Stimulated activated CD4-positive, alpha-beta T cell treated with anti-CD3 and anti-CD28 coated beads, Interleukin-1b, Interleukin-23, amount 100 ng/mL, for 48 hours (primary cell): ENCODE results near the gene E2F8.

Source experiments
- DNase-seq: peaks from one replicate; pipeline ENCODE4 v3.0.0-alpha.2; 2020

E2F8 gene

DNA sequence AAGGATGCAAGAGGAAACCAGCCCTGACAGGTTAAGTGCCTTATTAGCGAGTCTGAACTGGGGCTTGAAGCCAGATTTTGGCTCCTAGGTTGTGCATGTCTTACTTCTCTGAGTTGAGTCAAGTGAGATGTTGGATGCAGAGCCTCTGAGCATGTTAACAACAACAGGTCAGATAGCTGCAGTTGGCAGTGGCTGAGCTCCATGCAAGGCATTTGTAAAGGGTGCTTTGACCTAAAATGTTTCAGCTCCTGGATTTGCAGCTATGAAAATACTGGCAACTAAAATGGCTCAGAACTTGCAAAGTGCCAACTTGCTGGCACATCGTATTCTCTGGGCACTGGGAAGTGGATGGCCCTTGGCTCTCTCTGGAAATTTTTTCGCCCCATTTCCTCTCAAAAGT, 22.5 kb downstream of the E2F8 start:
- DNase-seq: no peak

DNA sequence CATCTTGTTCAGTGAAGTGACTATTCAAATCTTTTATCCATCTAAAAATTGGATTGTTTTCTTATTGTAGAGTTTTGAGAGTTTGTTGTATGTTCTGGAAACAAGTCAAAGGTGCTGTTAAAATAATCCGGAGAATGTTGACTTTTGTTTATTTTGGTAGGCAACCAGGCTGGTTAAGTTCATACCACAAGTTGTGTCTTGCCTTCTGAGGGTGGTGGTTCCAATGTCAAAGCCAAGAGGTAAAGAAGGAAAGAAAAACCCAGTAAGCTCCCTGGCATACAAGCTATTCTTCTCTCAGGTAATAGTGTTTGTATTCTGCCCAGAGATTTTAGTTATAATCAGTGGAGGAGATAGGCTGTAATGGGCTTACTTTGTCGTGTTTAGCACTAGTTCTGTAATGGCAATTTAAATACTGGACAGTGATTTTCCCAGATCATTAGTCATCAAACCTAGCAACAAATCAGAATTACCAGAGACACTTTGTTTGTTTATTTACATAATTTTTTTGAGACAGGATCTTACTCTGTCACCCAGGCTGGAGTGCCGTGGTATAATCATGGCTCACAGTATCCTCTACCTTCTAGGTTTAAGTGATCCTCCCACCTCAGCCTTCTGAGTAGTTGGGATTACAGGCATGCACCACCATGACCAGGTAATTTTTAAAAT, 23.9 kb downstream of the E2F8 start:
- no peak for DNase-seq

DNA sequence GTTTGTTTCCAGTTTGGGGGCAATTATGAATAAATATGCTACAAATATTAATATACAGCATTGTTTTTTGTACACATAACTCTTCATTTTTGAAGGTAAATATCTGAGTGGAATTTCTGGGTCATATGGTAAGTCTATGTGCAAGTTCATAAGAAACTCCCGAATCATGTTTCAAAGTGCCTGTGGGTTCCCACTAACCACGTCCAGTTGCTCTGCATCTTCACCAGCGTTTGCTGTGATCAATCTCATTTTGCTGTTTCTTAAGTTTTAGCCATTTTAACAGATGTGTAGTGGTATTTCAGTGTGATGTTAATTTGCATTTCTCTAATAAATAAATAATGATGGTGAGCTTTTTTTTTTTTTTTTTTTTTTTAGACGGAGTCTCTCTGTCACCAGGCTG, 24.7 kb downstream of the E2F8 start:
- DNase-seq: no peak

DNA sequence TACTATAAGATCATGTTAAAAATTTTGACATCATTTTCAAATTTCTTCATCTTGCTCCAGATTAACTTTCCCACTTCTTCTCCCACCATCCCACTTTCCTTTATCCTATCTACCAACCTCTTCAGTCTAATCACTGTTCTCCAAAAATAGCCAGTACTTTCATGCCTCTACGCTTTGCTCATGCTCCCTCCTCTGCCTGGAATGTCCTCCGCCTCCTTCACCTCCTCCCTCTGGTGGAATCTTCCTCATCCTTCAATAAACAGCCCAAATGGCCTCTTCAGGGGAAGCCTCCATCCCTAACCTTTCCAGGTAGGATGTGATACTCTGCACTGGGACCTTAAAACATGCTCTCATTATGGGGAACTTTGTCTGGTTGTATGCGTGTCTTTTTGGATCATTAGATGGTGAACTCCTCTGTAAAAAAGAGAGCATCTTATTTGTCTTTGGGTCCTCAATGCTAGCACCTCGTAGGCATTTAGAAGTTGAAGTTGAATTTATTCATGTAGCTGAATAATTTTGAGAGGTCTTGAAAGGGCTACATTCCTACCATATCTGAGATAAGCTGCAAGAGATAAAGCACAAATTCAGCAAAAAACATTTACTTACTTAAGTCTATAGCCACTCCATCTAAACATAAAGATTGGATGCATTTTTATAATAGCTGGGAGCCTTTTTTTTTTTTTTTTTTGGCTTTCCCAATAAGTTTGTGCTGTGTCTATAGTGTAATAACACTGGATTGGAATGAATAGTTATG, 31.0 kb downstream of the E2F8 start:
- no peak for DNase-seq

DNA sequence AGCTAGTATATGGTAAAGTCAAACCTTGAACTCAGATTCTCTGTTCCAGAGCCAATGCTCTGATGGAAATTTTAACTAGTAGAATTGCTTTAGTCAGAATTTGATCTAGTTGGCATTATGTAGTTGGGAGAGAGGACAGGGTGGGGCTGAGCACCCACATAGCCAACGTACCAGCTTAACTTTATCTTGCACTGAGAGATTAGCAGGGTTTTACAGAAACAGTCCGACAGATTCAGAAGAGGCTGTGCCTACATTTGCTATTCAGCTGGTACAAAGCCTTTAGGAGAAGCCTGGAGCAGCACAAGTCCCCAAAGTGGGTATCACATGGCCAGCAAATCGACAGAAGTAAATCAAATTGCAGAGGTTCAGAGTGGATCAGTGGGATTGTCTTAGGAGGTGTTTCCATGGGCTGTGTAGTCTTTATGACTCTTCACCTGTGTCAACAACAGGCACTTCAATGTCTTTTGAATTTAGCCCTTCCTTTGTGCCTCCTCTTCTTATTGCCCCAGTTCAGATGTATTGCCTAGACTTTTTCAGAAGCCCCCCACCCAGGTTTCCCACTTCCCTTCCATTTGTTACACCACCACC, 31.7 kb downstream of the E2F8 start:
- DNase-seq: no peak

DNA sequence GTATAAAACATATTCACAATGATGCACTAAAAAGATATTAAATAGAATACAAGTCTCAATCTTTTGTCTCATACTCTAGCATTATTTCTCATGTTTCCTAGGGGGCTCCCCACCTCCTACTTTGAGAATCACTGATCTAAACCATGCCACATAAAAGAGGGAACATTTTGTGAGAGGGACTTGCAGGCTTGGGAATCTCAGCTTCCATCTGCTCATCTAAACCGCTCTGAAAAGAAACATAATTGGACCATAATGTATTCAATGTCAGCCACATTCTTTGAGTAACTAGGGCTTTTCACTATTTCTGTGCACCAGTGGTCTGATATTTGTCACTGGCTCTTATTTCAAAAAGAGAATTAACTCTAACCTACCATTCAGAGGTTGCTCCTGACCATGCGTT, 32.6 kb downstream of the E2F8 start:
- DNase-seq: no peak

DNA sequence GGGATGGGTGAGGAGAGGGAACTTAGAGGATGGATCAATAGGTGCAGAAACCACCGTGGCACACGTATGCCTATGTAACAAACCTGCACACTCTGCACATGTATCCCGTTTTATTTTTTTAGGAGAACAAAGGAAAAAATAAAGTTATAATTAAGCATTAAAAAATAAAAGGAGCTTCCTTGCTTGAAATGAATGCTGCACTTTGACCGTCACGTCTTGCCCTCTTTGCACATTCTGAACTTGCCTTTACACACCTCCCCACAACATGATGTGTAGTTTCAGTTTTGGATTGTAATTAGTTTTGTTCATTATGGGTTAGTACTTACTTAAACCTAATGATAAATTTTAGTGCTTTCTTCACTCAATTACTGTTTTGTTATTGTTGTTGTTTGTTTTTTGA, 35.9 kb downstream of the E2F8 start:
- DNase-seq: no peak

DNA sequence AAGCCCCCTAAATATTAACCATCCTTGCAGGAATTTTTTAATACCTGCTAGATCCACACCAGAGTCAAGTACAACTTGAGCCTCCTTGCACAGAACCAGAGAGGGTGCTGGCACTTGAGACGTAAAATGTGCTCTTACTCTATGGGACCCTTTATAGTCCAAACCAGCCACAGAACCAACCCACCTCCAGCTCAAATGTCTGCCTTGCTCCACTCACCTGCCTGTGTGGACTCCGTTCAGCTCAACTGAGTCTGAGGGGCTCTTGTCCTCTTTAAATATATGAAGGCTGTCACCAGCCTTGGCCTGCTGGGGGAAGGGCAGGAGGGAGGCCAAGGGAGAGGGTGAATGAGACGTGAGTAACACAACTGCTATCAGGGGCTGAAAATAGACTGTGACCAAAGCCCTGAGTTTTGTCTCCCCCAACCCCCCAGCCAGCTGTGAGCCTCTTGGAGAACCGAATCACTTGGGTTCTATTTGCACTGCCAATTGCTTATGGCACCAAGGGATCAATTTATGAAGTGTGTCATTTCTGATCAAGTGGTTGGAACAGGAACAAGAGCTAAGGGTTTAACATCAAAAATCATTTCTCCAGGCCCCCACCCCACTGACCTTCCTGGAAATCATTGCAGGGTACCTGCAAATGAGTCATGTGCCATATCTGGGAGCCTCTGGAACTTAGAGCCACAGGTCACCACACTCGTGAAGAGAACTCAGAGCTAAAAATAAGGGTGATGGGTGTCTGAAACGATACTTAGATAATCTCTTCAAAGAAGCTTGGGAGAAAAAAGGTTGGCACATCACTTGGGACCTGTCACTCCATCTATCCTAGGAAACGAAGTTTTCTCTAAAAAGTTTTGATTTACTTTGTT, 38.8 kb downstream of the E2F8 start, which contains the start of gene CSRP3:
CSRP3 (minus strand) TSS at position 247 of the 869 bp plus-strand sequence. CDS start 9,535 bp downstream, outside the sequence.
- no peak for DNase-seq

DNA sequence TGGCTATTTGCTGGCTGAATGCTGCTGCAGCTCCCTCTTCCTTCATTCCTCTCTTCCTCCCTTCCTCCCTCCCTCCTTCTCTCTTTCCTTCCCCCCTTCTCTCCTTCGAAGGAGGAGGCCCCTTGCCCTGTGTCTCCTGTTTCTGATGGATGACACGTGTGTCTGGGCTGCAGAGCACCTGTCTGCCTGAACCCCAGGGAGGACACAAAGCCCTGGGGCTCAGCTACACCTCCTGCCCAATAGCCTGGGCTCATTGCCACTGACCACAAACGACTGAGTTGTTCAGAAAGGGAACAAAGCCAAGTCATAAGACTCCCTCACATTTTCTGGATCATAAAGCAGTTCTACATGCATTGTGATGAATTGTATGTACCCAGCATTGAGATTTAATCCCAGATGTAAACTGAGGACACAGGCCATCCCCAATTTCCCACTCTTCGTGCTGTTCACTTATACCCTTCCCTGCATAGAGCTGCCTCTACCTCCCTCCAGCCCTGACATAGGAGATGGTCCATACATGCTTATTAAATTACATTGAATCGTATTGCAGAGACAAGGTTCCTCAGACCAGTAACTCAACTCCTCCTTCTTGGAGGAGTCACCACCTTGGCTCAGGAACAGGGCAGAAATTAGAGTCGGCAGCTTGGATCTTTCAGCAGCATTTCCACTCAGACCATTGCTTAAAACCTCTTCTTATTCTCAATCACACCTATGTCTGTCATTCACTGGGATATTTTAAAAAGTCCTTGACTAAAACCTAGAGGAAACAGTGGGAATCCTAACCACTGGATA, 40.1 kb downstream of the E2F8 start:
- DNase-seq: no peak

DNA sequence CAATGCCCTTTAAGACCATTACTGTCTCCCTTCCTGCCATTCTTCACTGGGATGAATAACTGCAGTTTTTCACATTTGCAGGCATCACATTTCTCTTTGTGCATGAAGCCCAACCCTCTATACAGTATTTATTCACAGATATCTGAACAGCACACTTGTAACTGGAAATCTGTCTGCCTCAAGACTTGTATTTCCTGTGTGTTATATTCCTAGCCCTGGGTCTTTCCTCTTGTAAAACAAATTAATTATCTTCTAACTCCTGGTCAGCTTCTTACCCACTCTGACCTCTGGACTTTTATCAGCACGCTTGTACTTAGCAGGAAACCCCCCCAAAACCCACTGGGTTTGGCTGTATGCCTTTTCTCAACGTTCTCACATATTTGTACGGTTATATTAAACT, 41.0 kb downstream of the E2F8 start:
- no peak for DNase-seq

DNA sequence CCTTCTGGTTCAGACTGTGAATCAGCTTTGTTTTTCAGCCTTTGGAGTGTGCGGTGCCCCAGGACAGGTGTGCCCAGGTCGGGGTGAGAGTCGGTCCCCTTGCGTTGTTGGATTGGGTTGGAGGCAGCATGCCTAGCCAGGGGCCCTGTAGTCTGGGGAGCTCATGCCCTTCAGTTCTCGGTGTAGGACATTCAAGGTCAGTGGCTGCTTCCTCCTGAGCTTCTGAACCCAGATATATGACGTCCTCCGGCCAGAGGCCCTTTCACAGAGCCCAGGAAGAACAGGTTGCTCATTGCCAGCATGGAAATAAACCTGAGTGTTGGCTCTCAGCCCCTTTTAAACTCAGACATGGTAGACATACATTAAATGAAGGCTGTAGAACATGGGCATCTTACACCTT, 41.7 kb downstream of the E2F8 start:
- no peak for DNase-seq

DNA sequence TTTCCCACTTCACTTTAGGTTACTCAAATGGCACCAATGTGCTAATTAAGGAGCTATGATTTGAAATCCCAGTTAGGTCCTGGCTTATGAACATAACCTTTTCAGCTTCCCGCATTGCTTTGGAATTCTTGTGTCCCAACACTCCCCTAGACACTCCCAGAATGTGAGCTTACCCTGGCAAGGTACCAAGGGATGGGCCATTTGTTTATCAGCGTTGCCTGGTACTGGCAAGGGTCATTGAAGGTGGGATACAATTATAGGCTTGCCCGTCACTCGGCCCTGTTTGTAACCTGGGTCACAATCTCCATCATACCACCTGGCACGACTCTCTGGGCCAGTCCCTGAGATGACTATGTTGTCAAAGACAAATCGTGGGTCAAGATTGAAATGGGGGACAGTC, 44.3 kb downstream of the E2F8 start:
- no peak for DNase-seq

DNA sequence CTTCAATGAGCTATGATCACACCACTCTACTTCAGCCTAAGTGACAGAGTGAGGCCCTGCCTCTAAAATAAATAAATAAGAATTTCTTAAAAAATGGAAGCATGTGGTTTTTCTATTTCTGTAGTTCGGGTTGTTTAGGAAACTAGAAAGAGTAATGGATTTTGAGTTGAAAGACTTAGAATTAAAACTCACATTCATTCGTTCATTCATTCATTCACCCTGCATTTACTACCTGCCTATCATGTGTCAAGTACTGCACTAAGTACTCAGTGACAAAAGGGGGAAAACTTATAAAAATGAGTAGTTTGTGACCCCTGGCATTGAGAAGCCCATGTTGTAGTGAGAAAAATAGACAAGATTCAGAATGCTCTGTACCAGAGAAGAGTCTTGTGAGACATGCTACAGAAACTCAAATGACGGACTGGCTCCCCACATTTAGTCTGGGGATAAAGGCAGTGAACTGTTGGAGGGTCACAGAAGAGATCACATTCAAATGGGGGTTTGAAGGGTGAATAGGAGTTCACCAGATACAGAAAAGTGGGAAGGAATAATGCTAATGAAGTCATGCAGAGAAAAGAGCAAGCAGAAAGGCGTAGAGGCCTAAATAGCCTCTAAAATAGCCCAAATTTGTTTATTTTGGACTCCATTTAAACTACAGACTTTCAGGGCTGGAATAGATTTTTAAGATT, 46.0 kb downstream of the E2F8 start:
- no peak for DNase-seq

DNA sequence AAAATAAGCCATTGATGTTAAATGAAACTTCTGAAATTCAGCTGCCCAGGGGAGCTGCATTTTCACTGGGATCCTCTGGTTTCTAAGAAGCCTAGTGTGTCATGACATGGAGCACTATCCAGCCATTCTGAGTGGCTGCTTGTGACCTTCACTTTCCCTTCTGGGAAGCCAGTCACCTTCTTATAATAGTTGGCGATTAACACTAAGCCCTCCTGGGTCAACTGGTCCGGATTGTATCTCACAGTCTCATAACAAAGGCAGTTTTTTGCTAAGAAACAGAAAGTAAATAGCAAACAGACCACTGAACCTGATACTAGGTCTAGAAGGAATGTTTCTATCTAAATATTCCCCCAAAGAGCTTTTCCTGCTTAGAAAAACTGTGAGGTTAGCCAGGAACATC, 46.8 kb downstream of the E2F8 start:
- no peak for DNase-seq

DNA sequence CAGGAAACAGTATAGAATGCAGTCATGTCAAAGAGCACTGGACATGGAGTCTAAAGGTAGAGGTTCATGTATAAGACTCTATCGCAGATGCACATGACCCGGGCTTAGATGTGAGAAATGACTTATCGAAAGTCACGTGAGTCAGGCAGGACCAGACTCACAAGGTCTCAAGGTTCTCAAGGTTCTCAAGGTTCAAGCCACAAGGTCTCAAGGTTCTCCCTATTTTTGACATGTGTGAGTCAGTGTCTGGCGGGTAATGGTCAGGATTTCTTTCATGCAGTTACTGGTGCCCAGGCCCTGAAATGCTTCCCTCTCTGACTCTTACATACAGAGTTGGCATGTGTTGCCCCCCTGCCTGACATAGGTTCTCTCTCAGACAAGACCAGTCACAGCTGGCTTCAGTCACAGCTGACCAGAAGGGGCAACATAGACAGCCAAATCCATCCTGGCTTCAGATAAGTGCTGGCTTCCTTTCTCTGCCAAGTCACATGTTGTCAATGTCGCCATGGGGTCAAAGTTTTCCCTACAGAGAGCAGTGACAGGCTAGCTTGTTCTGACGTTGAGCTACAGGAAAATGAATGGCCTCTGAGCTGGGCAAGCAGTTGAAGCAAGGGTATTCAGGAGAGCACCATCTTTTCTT, 49.1 kb downstream of the E2F8 start:
- DNase-seq: no peak

DNA sequence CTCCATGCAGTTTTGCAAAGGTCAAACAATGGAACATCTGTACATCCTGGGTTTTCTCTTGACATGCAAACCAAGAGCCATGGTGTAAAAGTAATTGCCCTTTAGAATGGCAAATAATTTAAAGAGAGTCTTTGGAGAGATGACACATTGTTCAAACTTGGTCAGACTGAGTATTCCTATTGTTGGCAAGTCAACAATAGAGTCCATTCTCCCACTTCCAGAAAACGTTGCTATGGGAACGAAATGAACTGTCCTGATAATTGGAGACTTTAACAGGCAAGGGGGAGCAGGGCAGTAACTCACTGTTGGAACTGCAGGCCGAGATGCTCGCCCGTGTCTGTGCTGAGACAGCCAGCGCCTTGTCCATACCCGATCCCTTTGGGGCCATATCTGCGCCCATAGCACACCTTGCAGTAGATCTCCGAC, 52.9 kb downstream of the E2F8 start:
- no peak for DNase-seq

DNA sequence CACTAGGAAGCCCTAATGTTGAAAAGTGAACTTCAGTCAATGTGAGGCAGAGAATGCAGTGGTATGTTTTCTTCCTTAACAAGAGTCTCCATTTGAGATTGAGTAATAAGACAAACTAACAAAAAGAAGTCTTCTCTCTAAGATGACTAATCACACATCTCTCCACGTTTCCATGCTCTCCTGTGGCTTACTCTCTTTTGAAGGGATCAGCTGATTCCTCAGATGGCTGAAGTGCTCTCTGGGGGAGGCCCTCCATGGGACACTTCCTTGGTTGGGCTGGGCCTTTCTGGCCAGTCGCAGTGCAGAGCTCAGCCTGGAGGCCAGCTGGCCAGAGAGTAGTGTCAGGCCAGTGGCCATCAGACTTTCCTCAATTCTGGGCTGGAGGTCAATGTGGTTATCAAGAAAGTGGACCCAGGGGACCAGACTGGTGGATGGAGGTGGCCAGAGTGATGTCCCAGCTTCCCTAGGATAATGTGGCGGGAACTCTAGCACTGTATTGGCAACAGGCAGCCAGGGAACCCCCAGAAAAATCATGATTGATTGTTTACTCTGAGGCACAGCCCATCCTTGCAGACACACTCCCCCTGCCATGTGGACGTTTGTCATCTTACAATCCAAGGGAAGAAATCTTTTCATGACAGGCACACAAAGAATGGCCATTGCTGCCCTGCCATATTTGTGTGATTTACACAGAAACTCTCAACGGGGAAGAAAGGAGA, 53.5 kb downstream of the E2F8 start:
- DNase-seq: no peak

DNA sequence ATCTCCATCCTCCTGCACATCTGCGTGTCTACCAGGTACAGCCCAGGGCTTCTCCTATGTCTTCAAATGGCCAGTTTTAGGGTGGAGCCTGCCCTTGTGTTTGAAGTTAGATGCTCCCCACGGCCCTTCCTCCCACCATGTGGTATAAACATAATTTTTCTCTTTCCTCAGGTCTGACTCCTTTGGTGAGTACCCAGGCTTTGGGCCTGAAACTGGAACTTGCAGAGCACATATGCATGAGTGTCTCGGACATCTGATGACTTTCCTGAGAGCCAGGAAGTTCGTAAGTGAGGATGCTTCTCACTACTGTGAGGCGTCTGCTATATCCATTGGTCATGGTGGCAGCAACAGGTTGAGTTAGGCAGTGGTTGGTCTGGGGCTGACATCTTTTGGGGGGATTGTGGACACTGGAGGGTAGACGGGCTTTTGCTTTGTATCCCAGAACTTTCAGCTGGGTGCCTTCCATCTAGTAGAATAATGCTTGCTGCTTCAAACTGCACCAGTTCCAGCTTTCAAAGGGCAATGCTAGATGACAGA, 55.2 kb downstream of the E2F8 start:
- no peak for DNase-seq

DNA sequence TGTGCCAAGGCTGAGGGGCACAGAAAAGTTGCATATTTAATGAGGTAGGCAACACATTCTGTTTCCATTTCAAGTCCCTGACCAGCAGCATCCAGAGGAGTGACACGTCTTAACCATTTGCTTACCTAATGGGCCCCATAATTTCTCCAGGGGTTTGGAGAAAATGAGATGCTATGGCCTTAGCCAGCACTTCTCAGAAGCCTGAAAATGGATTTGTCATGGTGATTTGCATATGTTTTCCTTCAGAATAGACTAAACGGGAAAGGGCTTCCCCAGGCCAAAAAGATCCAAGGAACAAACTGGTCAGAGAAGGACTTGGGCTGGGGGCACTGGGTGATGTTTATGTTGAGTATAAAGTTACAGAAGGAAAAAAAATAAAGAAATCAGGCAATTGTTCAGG, 55.7 kb downstream of the E2F8 start:
- no peak for DNase-seq

DNA sequence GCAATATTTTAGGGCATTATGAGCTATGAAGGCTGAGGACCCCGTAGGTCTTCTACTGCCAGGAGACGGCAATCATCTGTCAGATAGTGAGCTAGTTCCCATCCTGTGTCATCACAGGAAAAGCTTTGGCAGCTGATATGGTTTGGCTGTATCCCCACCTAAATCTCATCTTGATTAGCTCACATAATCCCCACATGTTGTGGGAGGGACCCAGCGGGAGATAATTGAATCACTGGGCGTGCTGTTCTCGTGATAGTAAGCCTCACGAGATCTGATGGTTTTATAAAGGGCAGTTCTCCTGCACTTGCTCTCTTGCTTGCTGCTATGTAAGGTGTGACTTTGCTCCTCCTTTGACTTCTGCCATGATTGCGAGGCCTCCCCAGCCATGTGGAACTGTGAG, 57.1 kb downstream of the E2F8 start:
- no peak for DNase-seq
